HG02623 (cell line): ENCODE measurements around the gene LMOD2.
"Not testable (repeated sequence)": the region's sequence is repeated elsewhere in the genome, so short reads cannot be mapped to it uniquely, and the experiment has no call there.

ENCODE experiments used
- ATAC-seq: cut with Tn5 transposase; IDR thresholded peaks from one replicate; pipeline ENCODE4 v1.9.1; 2021; ENCODE audit warnings: moderate library complexity; ENCODE audit not compliant: unreplicated experiment

Gene LMOD2

DNA sequence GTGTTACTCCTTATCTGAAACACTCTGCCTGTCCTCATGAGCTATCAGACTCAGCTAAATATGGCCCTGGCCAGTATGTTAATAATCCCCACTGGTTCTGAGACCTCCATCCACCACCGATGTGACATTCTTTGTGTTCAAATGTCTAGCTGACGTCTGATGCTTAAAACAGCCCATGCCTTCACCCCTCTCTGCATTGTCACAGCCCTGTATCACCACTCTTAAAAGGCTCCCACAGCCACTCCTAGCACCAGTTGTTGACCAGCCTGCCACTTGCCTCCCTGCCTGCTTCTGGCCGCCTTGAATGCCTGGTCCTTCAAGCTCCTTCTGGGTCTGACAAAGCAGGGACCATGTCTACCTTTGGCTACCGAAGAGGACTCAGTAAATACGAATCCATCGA is at the start of gene LMOD2:
Gene LMOD2, plus strand, starts transcription at position 253 of the 400 bp plus-strand sequence. Its CDS starts 98 bp downstream, at position 351.
- no peak for ATAC-seq

DNA sequence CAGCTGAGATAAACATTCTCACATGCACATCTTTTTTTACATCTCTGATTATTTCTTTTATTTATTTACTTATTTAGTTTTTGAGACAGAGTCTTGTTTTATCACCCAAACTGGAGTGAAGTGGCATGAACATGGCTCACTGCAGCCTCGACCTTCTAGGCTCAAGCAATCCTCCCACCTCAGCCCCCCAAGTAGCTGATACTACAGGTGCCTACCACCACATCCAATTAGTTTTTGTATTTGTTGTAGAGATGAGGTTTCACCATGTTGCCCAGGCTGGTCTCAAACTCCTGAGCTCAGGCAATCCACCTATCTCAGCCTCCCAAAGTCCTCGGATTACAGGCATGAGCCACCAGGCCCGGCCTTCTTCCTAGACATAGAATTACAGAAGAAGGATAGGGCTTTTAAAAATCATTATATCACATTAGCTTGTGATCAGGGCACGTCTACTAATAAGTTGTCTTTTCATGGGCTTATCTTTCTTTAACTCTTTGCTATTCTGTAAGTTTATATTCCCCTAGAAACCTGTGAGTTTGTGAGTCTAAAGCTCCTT is 48.2 kb upstream of the LMOD2 start:
- ATAC-seq: no peak

GRCh38 chr7:123608991-123609882 is 46.4 kb upstream of the LMOD2 start:
- no peak for ATAC-seq

DNA sequence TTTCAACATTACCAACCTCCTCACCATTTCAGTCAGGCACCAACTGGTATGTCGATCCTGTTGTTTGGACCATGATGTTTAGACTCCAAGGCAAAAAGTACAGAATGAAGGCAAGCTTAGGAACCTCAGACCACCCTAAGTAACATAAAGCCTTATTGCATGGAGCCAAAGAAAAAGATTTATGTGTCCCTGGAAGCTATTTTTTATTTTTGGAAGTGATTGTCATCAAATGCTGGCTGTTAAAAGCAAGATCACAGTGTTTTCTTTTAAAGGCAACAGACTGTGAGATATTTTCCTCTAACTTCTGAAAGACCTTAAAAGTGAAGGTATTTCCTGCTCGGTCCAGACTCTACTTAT is 45.8 kb upstream of the LMOD2 start:
- no peak for ATAC-seq

GRCh38 chr7:123612024-123612423 is 43.6 kb upstream of the LMOD2 start:
- no peak for ATAC-seq

DNA sequence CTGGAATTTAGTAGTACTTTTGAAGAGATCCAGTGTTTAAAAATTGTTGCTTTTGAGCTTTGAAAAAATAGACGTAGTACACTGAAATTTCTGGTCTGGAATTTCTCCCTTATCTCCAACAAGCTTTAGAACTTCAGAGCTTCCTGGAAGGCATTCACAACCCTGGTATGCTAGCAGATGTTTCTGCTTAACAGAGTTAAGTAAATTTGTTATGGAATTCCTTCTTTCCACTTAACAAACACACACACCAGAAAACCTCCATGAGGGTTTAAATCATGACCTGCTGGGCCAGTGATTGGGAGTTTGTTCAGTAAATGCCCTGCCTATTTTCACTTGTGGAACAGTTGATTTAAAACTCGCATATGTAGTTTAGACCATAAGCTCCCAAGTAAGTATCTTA is 40.3 kb upstream of the LMOD2 start:
- ATAC-seq: no peak

- ATAC-seq: no peak
These were observed 39.4 kb upstream of the LMOD2 start for GRCh38 chr7:123616223-123616622.

DNA sequence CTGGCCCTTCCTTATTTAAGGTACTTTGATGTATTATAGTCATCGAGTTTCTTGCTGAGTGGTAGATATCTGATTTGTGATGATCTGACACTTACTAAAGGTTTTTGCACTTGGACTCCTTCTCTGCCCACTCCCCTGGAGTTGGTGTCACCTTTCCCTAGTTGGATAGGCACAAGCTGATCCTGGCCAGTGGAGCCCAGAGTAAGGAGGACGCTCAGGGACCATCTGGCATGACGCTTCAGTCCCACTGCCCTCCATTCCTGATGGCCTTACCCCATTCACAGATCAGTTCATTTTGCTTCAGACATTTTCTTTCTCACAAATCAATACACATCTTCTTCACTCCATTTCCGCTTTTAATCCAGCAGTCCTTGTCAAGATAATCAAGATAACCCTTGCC is 34.0 kb upstream of the LMOD2 start:
- ATAC-seq: no peak

- no peak for ATAC-seq
These were observed 32.8 kb upstream of the LMOD2 start for GRCh38 chr7:123622660-123623386.

DNA sequence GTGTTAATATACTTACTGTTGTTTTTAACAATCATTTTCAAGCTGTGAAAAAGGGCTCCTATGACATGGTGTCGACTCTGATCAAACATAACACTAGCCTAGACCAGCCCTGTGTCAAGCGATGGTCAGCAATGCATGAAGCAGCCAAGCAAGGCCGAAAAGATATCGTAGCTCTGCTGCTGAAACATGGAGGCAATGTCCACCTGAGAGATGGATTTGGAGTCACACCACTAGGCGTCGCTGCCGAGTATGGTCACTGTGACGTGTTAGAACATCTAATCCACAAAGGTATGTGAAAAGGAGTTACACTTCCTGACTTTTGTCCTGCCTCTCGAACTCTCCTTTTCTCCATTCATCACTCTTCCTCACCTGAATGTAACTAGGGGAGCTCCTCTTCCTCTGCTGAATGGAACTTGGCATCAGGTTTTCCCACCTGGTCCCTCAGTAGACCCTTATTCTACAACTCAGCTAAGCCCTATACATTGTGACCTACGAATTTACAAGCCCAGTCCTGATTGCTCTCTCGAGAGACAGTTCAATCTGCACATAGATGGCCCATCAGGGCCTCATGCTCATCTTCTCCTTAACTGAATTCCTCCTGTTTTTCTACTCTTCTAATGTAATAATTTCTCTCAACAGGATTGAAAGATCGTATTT is 31.0 kb upstream of the LMOD2 start:
- peak; percentile 96 for ATAC-seq

- ATAC-seq: no peak
These were observed 30.4 kb upstream of the LMOD2 start for GRCh38 chr7:123625254-123625653.

- ATAC-seq: no peak
These were observed 27.8 kb upstream of the LMOD2 start for GRCh38 chr7:123627851-123628250.

- ATAC-seq: no peak
These were observed 26.8 kb upstream of the LMOD2 start for GRCh38 chr7:123628829-123629228.

GRCh38 chr7:123629281-123629680 is 26.4 kb upstream of the LMOD2 start:
- ATAC-seq: no peak

DNA sequence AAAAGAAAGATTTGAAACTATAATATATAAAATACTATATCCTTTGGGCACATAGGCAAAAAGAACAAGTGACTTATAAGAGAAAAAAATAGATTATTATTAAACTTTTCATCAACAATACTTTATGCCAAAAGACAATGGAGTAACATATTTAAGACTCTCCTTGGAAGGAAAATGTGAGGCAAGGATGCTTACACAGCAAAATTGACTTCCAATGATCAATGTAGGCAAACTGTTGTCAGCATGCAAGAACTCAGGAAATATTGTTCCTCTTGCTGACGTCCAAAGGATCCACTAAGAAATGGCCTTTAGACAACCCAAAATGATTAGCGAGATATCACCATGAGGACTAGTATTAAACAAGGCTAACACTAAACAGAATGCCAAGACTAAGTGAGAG is 22.9 kb upstream of the LMOD2 start:
- ATAC-seq: no peak

- ATAC-seq: no peak
These were observed 22.1 kb upstream of the LMOD2 start for GRCh38 chr7:123633553-123633952.

GRCh38 chr7:123634011-123634573 is 21.6 kb upstream of the LMOD2 start:
- ATAC-seq: not testable (repeated sequence)

DNA sequence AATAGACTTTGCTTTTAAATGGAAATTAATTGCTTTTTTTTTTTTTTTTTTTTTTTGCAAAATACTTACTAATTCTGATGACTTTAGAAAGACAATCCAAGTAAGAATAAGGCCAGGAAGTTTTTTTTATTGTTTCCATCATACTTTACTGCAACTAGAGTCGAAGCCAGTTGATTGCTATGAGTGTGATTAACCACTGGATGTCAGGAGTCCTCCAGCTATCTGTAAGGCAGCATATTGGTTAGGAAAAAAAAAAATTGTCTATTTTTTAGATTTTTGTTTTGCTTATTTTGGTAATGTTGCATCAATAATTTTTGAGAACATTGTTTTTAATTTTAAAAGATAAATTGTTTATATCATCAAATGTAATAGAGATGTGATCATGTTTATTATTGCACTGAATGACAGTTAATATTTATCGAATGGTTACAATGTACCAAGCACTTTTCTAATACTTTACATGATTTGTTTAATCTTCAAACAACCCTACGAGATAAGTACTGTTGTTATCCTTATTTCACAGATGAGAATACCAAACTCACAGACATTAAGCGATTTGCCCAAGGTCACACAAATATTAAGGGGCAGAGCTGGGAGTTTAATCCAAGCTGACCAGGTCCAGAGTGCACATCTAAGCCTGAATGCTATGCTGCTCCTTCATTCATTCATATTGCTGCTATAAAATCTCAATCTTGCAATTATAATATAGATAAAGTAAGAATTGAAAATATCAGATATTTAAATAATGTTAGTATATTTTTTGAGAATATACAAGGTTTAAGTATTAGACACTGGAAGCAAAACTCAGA is 19.9 kb upstream of the LMOD2 start:
- ATAC-seq: peak; percentile 58

- ATAC-seq: no peak
These were observed 18.5 kb upstream of the LMOD2 start for GRCh38 chr7:123637203-123637602.

- no peak for ATAC-seq
These were observed 17.8 kb upstream of the LMOD2 start for GRCh38 chr7:123637878-123638277.
